Ishikawa (cell line): ENCODE data around the gene P2RY2.

Experiments used
- CEBPB ChIP-seq: IDR thresholded peaks from 2 replicates; pipeline ENCODE4 v1.6.1; 2012
- CREB1 ChIP-seq: IDR thresholded peaks from 2 replicates; pipeline ENCODE4 v1.6.1; 2012; ENCODE audit warnings: low read depth
- EGR1 ChIP-seq: IDR thresholded peaks from 2 replicates; pipeline ENCODE4 v1.6.1; 2012
- EP300 ChIP-seq: IDR thresholded peaks from 2 replicates; pipeline ENCODE4 v1.6.1; 2012; ENCODE audit warnings: borderline replicate concordance
- FOXM1 ChIP-seq: IDR thresholded peaks from 2 replicates; pipeline ENCODE4 v1.6.1; 2012; ENCODE audit warnings: low read depth, borderline replicate concordance
- NFIC ChIP-seq: IDR thresholded peaks from 2 replicates; pipeline ENCODE4 v1.6.1; 2012
- RAD21 ChIP-seq: IDR thresholded peaks from 2 replicates; pipeline ENCODE4 v1.6.1; 2012; ENCODE audit warnings: low read depth
- REST ChIP-seq: IDR thresholded peaks from 2 replicates; pipeline ENCODE4 v1.6.1; 2012; ENCODE audit warnings: low read depth, mild to moderate bottlenecking
- TAF1 ChIP-seq: IDR thresholded peaks from 2 replicates; pipeline ENCODE4 v1.6.1; 2012; ENCODE audit warnings: low read depth, mild to moderate bottlenecking
- TCF12 ChIP-seq: IDR thresholded peaks from 2 replicates; pipeline ENCODE4 v1.6.1; 2012; ENCODE audit warnings: low read depth
- TEAD4 ChIP-seq: IDR thresholded peaks from 2 replicates; pipeline ENCODE4 v1.6.1; 2012
- USF1 ChIP-seq: IDR thresholded peaks from 2 replicates; pipeline ENCODE4 v1.6.1; 2012
- YY1 ChIP-seq: IDR thresholded peaks from 2 replicates; pipeline ENCODE4 v1.6.1; 2012; ENCODE audit warnings: low read depth
- ZBTB7A ChIP-seq: IDR thresholded peaks from 2 replicates; pipeline ENCODE4 v1.6.1; 2012; ENCODE audit warnings: low read depth

Gene P2RY2

GRCh38 chr11:73285721-73286120 lies 67.6 kb downstream of the P2RY2 start:
- TF ChIP-seq TEAD4 (no peak), NFIC (no peak), USF1 (no peak), EGR1 (no peak), CREB1 (no peak), YY1 (no peak), RAD21 (no peak), TCF12 (no peak), TAF1 (no peak), EP300 (no peak), FOXM1 (no peak), REST (no peak), CEBPB (no peak), ZBTB7A (no peak)
